Measurements from ENCODE around the gene ASB13. TPM values are rescaled to one million over a fixed set of nuclear protein-coding genes. Genes with fewer than 3 reads are reported as not detected.

The ASB13 gene
- polyA plus RNA-seq, 2 donors = 12.2 to 13.9 TPM

DNA sequence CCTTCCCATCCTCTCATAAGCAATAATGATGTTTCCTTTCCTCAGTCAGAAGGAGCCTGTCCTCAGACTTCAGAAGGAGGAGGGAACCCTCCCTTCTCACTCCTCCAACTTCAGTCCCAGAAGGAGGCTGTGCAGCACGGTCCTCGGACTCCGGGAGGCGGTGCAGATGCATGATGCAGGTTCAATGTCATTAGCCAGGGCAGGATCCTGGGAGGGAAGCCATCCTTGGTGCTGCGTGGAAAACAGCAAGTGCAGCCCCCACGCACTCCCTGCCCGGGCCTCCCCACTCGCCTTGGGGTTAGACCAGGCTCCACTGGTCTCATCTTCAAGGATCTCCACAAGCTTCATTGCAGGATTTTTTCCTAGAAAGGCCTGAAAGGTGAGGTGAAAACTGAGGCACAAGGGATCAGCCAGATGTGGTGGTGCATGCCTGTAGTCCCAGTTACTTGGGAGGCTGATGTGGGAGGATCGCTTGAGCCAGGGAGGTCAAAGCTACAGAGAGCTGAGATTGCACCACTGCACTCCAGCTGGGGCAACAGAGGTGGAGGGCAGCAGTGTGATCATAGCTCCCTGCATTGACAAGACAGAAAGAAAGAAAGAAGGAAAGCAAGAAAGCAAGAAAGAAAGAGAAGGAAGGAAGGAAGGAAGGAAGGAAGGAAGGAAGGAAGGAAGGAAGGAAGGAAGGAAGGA, 62.0 kb downstream of the ASB13 start:
- WGBS, 2 donors = 95% methylated on average over 9 of the region's 9 CpGs
- H3K27me3 ChIP-seq (ENCODE audit: control insufficient read depth in 1 of 2, insufficient read depth in 2 of 2, low read length in 2 of 2) = no peaks in the 10 kb centered on the region
- no peaks in the 10 kb centered on the region for H3K9me3 ChIP-seq (ENCODE audit: control insufficient read depth in 2 of 2, insufficient read depth in 1 of 2, low read depth in 1 of 2, low read length in 1 of 2)
- no peaks in the 10 kb centered on the region for H3K36me3 ChIP-seq (ENCODE audit: control insufficient read depth in 2 of 2, insufficient read depth in 2 of 2, low read length in 1 of 2)
- H3K4me3 ChIP-seq (ENCODE audit: low read depth in 1 of 2, low read length in 2 of 2) = no peak overlapping the region
- peaks cover 3 to 6% of the 10 kb centered on the region in 2 donors for H3K4me1 ChIP-seq (ENCODE audit: control insufficient read depth in 2 of 2, insufficient read depth in 2 of 2, low read length in 1 of 2)
- H3K27ac ChIP-seq (ENCODE audit: low read depth in 2 of 2, low read length in 1 of 2) = no peak overlapping the region

DNA sequence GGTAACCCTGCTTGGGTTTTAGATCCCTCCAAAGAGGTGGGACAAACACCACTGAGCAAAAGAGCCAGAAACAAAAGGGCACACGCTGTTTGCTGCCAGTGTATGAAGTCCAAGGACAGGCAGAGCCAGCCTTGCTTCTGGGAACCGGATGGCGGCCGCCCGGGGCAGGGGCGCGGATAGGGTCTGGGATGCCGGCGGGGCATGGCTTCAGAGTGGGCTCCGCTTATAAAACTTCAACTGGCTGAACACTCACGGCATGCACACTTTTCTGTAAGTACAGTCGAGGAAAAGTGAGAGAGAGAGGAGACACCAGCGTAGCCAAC, 62.6 kb downstream of the ASB13 start:
- H3K36me3 ChIP-seq (ENCODE audit: control insufficient read depth in 2 of 2, insufficient read depth in 2 of 2, low read length in 1 of 2) = no peaks in the 10 kb centered on the region
- no peaks in the 10 kb centered on the region for H3K27me3 ChIP-seq (ENCODE audit: control insufficient read depth in 1 of 2, insufficient read depth in 2 of 2, low read length in 2 of 2)
- H3K27ac ChIP-seq (ENCODE audit: low read depth in 2 of 2, low read length in 1 of 2) = no peak overlapping the region
- H3K4me1 ChIP-seq (ENCODE audit: control insufficient read depth in 2 of 2, insufficient read depth in 2 of 2, low read length in 1 of 2) = peaks cover 3% of the 10 kb centered on the region in 2 donors
- 78 to 80% methylated on average over 13 of the region's 13 CpGs for WGBS, 2 donors
- H3K4me3 ChIP-seq (ENCODE audit: low read depth in 1 of 2, low read length in 2 of 2) = no peak overlapping the region
- no peaks in the 10 kb centered on the region for H3K9me3 ChIP-seq (ENCODE audit: control insufficient read depth in 2 of 2, insufficient read depth in 1 of 2, low read depth in 1 of 2, low read length in 1 of 2)

GRCh38 chr10:5603091-5603847, 63.1 kb downstream of the ASB13 start:
- WGBS, 2 donors = 83 to 84% methylated on average over 14 of the region's 14 CpGs
- Histone ChIP-seq H3K9me3 (ENCODE audit: control insufficient read depth in 2 of 2, insufficient read depth in 1 of 2, low read depth in 1 of 2, low read length in 1 of 2) (no peaks in the 10 kb centered on the region), H3K36me3 (ENCODE audit: control insufficient read depth in 2 of 2, insufficient read depth in 2 of 2, low read length in 1 of 2) (no peaks in the 10 kb centered on the region), H3K4me1 (ENCODE audit: control insufficient read depth in 2 of 2, insufficient read depth in 2 of 2, low read length in 1 of 2) (peaks cover 0 to 3% of the 10 kb centered on the region in 2 donors), H3K4me3 (ENCODE audit: low read depth in 1 of 2, low read length in 2 of 2) (no peak overlapping the region), H3K27me3 (ENCODE audit: control insufficient read depth in 1 of 2, insufficient read depth in 2 of 2, low read length in 2 of 2) (no peaks in the 10 kb centered on the region), H3K27ac (ENCODE audit: low read depth in 2 of 2, low read length in 1 of 2) (no peak overlapping the region)

- no peaks in the 10 kb centered on the region for H3K36me3 ChIP-seq (ENCODE audit: control insufficient read depth in 2 of 2, insufficient read depth in 2 of 2, low read length in 1 of 2)
Measured at GRCh38 chr10:5601826-5602495, 64.4 kb downstream of the ASB13 start.

GRCh38 chr10:5600908-5601307, 65.5 kb downstream of the ASB13 start:
- no peak overlapping the region for H3K4me3 ChIP-seq (ENCODE audit: low read depth in 1 of 2, low read length in 2 of 2)
- peaks cover 6 to 14% of the 10 kb centered on the region in 2 donors for H3K4me1 ChIP-seq (ENCODE audit: control insufficient read depth in 2 of 2, insufficient read depth in 2 of 2, low read length in 1 of 2)
- no peaks in the 10 kb centered on the region for H3K9me3 ChIP-seq (ENCODE audit: control insufficient read depth in 2 of 2, insufficient read depth in 1 of 2, low read depth in 1 of 2, low read length in 1 of 2)
- H3K27ac ChIP-seq (ENCODE audit: low read depth in 2 of 2, low read length in 1 of 2) = no peak overlapping the region
- H3K27me3 ChIP-seq (ENCODE audit: control insufficient read depth in 1 of 2, insufficient read depth in 2 of 2, low read length in 2 of 2) = no peaks in the 10 kb centered on the region
- H3K36me3 ChIP-seq (ENCODE audit: control insufficient read depth in 2 of 2, insufficient read depth in 2 of 2, low read length in 1 of 2) = no peaks in the 10 kb centered on the region
- WGBS, 2 donors = 81 to 82% methylated on average over 5 of the region's 5 CpGs

More at GRCh38 chr10:5601826-5602495, 64.4 kb downstream of the ASB13 start:
- Histone ChIP-seq H3K9me3 (ENCODE audit: control insufficient read depth in 2 of 2, insufficient read depth in 1 of 2, low read depth in 1 of 2, low read length in 1 of 2) (no peaks in the 10 kb centered on the region), H3K4me3 (ENCODE audit: low read depth in 1 of 2, low read length in 2 of 2) (no peak overlapping the region), H3K27me3 (ENCODE audit: control insufficient read depth in 1 of 2, insufficient read depth in 2 of 2, low read length in 2 of 2) (no peaks in the 10 kb centered on the region), H3K4me1 (ENCODE audit: control insufficient read depth in 2 of 2, insufficient read depth in 2 of 2, low read length in 1 of 2) (peaks cover 3 to 5% of the 10 kb centered on the region in 2 donors), H3K27ac (ENCODE audit: low read depth in 2 of 2, low read length in 1 of 2) (no peak overlapping the region)
- WGBS, 2 donors = 40 to 46% methylated on average over 11 of the region's 11 CpGs

DNA sequence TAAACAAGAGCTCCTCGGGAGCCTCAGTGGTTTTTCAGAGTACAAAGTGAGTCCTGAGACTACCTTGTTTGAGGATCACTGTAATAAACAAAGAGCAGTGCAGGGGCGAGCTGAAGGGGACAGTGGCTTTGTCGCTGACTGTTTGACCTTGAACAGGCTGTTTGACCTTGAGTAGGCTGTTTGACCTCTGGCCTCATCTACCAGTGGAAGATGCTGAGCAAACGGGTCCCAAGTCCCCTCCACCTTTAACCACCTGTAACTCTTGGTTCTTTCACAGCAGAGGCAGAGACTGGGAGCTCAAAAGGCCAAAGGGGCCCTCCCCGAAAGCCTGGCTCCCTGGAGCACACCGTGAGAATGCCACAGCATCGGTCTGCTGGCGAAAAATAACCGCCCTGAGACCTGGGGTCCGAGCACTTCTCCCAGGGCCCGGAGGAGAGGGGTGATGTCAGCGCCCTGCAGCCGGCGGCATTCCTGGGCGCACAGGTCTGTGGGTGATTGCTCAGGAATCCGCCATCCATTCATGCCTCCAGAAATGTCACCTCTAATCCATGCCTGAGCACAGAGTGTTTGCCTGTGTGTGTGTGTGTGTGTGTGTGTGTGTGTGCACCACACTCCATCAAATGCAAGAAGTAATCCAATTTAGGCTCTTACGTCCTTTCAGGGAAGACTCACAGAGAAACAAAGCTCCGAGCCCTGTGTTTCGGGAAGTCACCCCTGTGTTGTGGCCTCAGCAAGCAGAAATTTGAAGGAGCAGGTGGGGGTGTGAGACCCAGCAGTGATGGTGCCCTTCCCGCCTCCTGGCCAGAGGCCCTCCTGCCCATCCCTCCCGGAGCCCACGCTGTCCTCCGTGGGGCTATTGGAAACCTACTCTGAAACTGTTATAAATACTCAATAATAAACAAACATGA, 66.5 kb downstream of the ASB13 start:
- Histone ChIP-seq H3K9me3 (ENCODE audit: control insufficient read depth in 2 of 2, insufficient read depth in 1 of 2, low read depth in 1 of 2, low read length in 1 of 2) (no peaks in the 10 kb centered on the region), H3K4me1 (ENCODE audit: control insufficient read depth in 2 of 2, insufficient read depth in 2 of 2, low read length in 1 of 2) (peaks cover 10 to 19% of the 10 kb centered on the region in 2 donors), H3K4me3 (ENCODE audit: low read depth in 1 of 2, low read length in 2 of 2) (no peak overlapping the region), H3K27ac (ENCODE audit: low read depth in 2 of 2, low read length in 1 of 2) (no peak overlapping the region), H3K27me3 (ENCODE audit: control insufficient read depth in 1 of 2, insufficient read depth in 2 of 2, low read length in 2 of 2) (no peaks in the 10 kb centered on the region), H3K36me3 (ENCODE audit: control insufficient read depth in 2 of 2, insufficient read depth in 2 of 2, low read length in 1 of 2) (no peaks in the 10 kb centered on the region)
- WGBS, 2 donors = 79 to 81% methylated on average over 23 of the region's 23 CpGs

DNA sequence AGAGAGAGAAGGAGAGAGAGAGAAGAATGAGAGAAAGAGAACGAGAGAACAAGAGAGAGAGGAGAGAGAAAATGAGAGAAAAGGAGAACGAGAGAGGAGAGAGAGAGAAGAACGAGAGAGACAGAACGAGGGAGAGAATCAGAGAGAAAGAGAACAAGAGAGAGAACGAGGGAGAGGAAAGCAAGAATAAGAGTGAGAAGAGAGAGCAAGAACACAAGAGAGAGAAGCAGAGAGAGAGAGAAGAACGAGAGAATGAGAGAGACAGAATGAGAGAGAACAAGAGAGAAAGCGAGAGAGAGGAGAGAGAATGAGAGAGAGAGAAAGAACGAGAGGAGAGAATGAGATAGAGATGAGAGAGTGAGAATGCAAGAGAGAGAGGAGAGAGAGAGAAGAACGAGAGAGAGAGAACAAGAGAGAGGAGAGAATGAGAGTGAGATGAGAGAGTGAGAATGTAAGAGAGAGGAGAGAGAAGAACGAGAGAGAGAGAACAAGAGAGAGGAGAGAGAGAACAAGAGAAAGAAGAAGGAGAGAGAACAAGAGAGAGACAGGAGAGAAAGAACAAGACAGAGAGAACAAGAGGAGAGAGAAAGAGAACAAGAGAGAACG, 68.2 kb downstream of the ASB13 start:
- Histone ChIP-seq H3K4me1 (ENCODE audit: control insufficient read depth in 2 of 2, insufficient read depth in 2 of 2, low read length in 1 of 2) (peaks cover 10 to 26% of the 10 kb centered on the region in 2 donors), H3K9me3 (ENCODE audit: control insufficient read depth in 2 of 2, insufficient read depth in 1 of 2, low read depth in 1 of 2, low read length in 1 of 2) (no peaks in the 10 kb centered on the region), H3K27me3 (ENCODE audit: control insufficient read depth in 1 of 2, insufficient read depth in 2 of 2, low read length in 2 of 2) (no peaks in the 10 kb centered on the region), H3K4me3 (ENCODE audit: low read depth in 1 of 2, low read length in 2 of 2) (no peak overlapping the region), H3K27ac (ENCODE audit: low read depth in 2 of 2, low read length in 1 of 2) (no peak overlapping the region), H3K36me3 (ENCODE audit: control insufficient read depth in 2 of 2, insufficient read depth in 2 of 2, low read length in 1 of 2) (no peaks in the 10 kb centered on the region)
- 85 to 87% methylated on average over 11 of the region's 11 CpGs for WGBS, 2 donors

- Histone ChIP-seq H3K4me1 (ENCODE audit: control insufficient read depth in 2 of 2, insufficient read depth in 2 of 2, low read length in 1 of 2) (peaks cover 10 to 26% of the 10 kb centered on the region in 2 donors), H3K27me3 (ENCODE audit: control insufficient read depth in 1 of 2, insufficient read depth in 2 of 2, low read length in 2 of 2) (no peaks in the 10 kb centered on the region), H3K27ac (ENCODE audit: low read depth in 2 of 2, low read length in 1 of 2) (peak overlapping the region; percentile 12 to 70), H3K9me3 (ENCODE audit: control insufficient read depth in 2 of 2, insufficient read depth in 1 of 2, low read depth in 1 of 2, low read length in 1 of 2) (no peaks in the 10 kb centered on the region), H3K36me3 (ENCODE audit: control insufficient read depth in 2 of 2, insufficient read depth in 2 of 2, low read length in 1 of 2) (no peaks in the 10 kb centered on the region), H3K4me3 (ENCODE audit: low read depth in 1 of 2, low read length in 2 of 2) (no peak overlapping the region)
- whole genome bisulfite sequencing, 2 donors = 78 to 79% methylated on average over 26 of the region's 26 CpGs
Measured at GRCh38 chr10:5596611-5597341, 69.6 kb downstream of the ASB13 start.

All from esophagus (tissue), 2 donors.